Panc1 (cell line): Measurements from ENCODE around the gene RBPMS2. TPM values are rescaled to one million over a fixed set of nuclear protein-coding genes. Genes with fewer than 3 reads are reported as not detected.
"Not testable (repeated sequence)": the region's sequence is repeated elsewhere in the genome, so short reads cannot be mapped to it uniquely, and the experiment has no call there.

Source experiments
- ATAC-seq: fragments of 200-7000 bp; cut with Tn5 transposase; 2 replicates; pipeline ENCODE4 v1.9.1; 2020; ENCODE audit warnings: mild to moderate bottlenecking, moderate library complexity
- BruUV-seq: library from RNA; stranded (reverse); fragments of 400-500 nt; replicated peaks from 2 replicates; lab custom pipeline; 2021; lab: Mats Ljungman, UMichigan
- CTCF ChIA-PET: fragments of 300-600 bp; sonication (Branson Sonifier 250); formaldehyde crosslinking; loops from one replicate; lab custom pipeline; 2022; ENCODE audit warnings: antibody characterized with exemption; lab: Charles Lee
- POLR2A ChIA-PET: fragments of 300-600 bp; sonication (Branson Sonifier 250); formaldehyde crosslinking; loops from one replicate; lab custom pipeline; 2022; ENCODE audit warnings: antibody characterized with exemption; lab: Charles Lee
- DNase-seq: peaks from one replicate; pipeline ENCODE4 v3.0.0-alpha.2; 2010; ENCODE audit warnings: low read depth, low spot score
- H3K27ac ChIP-seq: 2 replicates; pipeline ENCODE4 v1.5.1; 2011; ENCODE audit warnings: mild to moderate bottlenecking, low read length, inconsistent platforms
- H3K27me3 ChIP-seq: fragments of 200-500 bp; sonication (Bioruptor generic); 2 replicates; pipeline ENCODE4 v1.6.0; 2014; ENCODE audit warnings: low read length, inconsistent platforms; ENCODE audit not compliant: control insufficient read depth, insufficient read depth
- H3K36me3 ChIP-seq: fragments of 200-500 bp; sonication (Bioruptor generic); 2 replicates; pipeline ENCODE4 v1.5.1; 2014; ENCODE audit warnings: inconsistent platforms, mild to moderate bottlenecking, low read length, moderate library complexity; ENCODE audit not compliant: control insufficient read depth, insufficient read depth
- H3K4me1 ChIP-seq: 2 replicates; pipeline ENCODE4 v1.5.1; 2011; ENCODE audit warnings: inconsistent platforms, mild to moderate bottlenecking, low read length, moderate library complexity; ENCODE audit not compliant: control insufficient read depth, insufficient read depth
- H3K4me3 ChIP-seq, 2 experiments: 2 replicates each; pipeline ENCODE4 v1.5.1; 2011 to 2012; ENCODE audit warnings: low read depth in 2 of 2, low read length in 2 of 2, mild to moderate bottlenecking in 2 of 2, inconsistent platforms in 1 of 2, moderate library complexity in 1 of 2
- H3K9me3 ChIP-seq: fragments of 200-500 bp; sonication (Bioruptor generic); 2 replicates; pipeline ENCODE4 v1.5.1; 2014; ENCODE audit warnings: low read depth, mild to moderate bottlenecking, inconsistent platforms, low read length, moderate library complexity; ENCODE audit not compliant: control insufficient read depth, insufficient read depth
- CTCF ChIP-seq: fragments of 450-650 bp; IDR thresholded peaks from 2 replicates; pipeline ENCODE4 v1.5.1; 2017; ENCODE audit warnings: mild to moderate bottlenecking
- POLR2AphosphoS5 ChIP-seq: IDR thresholded peaks from 2 replicates; pipeline ENCODE4 v1.6.1; 2012; ENCODE audit warnings: mild to moderate bottlenecking, low read depth, low read length, moderate library complexity
- REST ChIP-seq, 2 experiments: IDR thresholded peaks; 2 replicates each; pipeline ENCODE4 v1.6.1; 2011 to 2012; ENCODE audit warnings: low read depth in 2 of 2, control low read depth in 1 of 2, low read length in 1 of 2, mild to moderate bottlenecking in 1 of 2, moderate library complexity in 1 of 2; ENCODE audit not compliant: insufficient read depth in 1 of 2
- SIN3A ChIP-seq: IDR thresholded peaks from 2 replicates; pipeline ENCODE4 v1.6.1; 2012; ENCODE audit warnings: low read depth, mild to moderate bottlenecking, low read length, moderate library complexity, borderline replicate concordance; ENCODE audit not compliant: insufficient read depth
- TCF7L2 ChIP-seq: IDR thresholded peaks from 2 replicates; pipeline ENCODE4 v1.6.1; 2011; ENCODE audit warnings: mild to moderate bottlenecking, low read depth, low read length, inconsistent platforms
- in situ Hi-C: cut with HindIII; loops from 2 replicates; pipeline ENCODE4 v1.10.0; 2016; ENCODE audit warnings: low sequenced_read_pairs, low pct_unique_long_range_greater_than_20kb
- intact Hi-C: fragments of 100-400 bp; cut with micrococcal nuclease; formaldehyde crosslinking; loops from one replicate; pipeline ENCODE4 v1.10.0; 2022; ENCODE audit not compliant: unreplicated experiment
- total RNA-seq: library from RNA; stranded (reverse); gene quantifications from one replicate; pipeline ENCODE4 v1.2.1, GENCODE V29; 2021; ENCODE audit not compliant: unreplicated experiment

The RBPMS2 gene
- total RNA-seq, 1 experiment from 2014 or later, result 33.7 TPM

- no peak overlapping the region for H3K27ac ChIP-seq
- H3K4me3 ChIP-seq, result no peak overlapping the region
- no peaks in the 10 kb centered on the region for H3K27me3 ChIP-seq
- in situ Hi-C loops, result no loop called here
- ChIA-PET POLR2A (interaction anchor here (0.6 kb wide), 1 partner anchor 489 kb away, joined by 5 read pairs; no protein-coding TSS in a partner anchor), CTCF (interaction anchor here (0.7 kb wide), 1 partner anchor 89 kb away, joined by 5 read pairs; no protein-coding TSS in a partner anchor)
- TF ChIP-seq REST (IDR thresholded peaks at IDR 0.05; ENCODE audit: insufficient read depth in 1 of 2, low read depth in 2 of 2, low read length in 1 of 2) (no peak), POLR2AphosphoS5 (no peak), TCF7L2 (no peak), CTCF (no peak)
- H3K4me1 ChIP-seq, result no peaks in the 10 kb centered on the region
- no peaks in the 10 kb centered on the region for H3K36me3 ChIP-seq
- no peak for DNase-seq
- no peaks in the 10 kb centered on the region for H3K9me3 ChIP-seq
- intact Hi-C loops, result loop anchor here (5.0 kb wide), 1 partner anchor 56 kb away; no protein-coding TSS in a partner anchor
- BruUV-seq, result no TSS peak
- no peak for ATAC-seq
Measured at GRCh38 chr15:64803526-64803925, 28.1 kb upstream of the RBPMS2 start.

- CTCF ChIA-PET, result no interaction called here
- Histone ChIP-seq H3K4me1 (no peaks in the 10 kb centered on the region), H3K27me3 (no peaks in the 10 kb centered on the region), H3K36me3 (no peaks in the 10 kb centered on the region), H3K27ac (no peak overlapping the region), H3K9me3 (no peaks in the 10 kb centered on the region), H3K4me3 (no peak overlapping the region)
- DNase-seq (no peak), ATAC-seq (no peak)
- TF ChIP-seq POLR2AphosphoS5 (no peak), SIN3A (no peak), CTCF (no peak), TCF7L2 (no peak), REST (IDR thresholded peaks at IDR 0.05; ENCODE audit: insufficient read depth in 1 of 2, low read depth in 2 of 2, low read length in 1 of 2) (no peak)
- POLR2A ChIA-PET, result interaction anchor here (0.6 to 0.7 kb wide), 3 partner anchors 58 to 408 kb away, joined by 3 to 8 read pairs (median 5); no protein-coding TSS in a partner anchor
- intact Hi-C loops (loop anchor here (5.0 kb wide), 1 partner anchor 53 kb away; no protein-coding TSS in a partner anchor), in situ Hi-C loops (no loop called here)
- no TSS peak for BruUV-seq
Measured at GRCh38 chr15:64800476-64800875, 25.1 kb upstream of the RBPMS2 start.

GRCh38 chr15:64798905-64799304 lies 23.5 kb upstream of the RBPMS2 start:
- intact Hi-C loops, H3K27ac ChIP-seq, H3K9me3 ChIP-seq, H3K4me1 ChIP-seq, H3K4me3 ChIP-seq, POLR2A ChIA-PET, H3K36me3 ChIP-seq, H3K27me3 ChIP-seq, DNase-seq, ATAC-seq, CTCF ChIA-PET, BruUV-seq, in situ Hi-C loops: not testable (repeated sequence)
